ENCODE data around the gene DYRK1A.

DNA sequence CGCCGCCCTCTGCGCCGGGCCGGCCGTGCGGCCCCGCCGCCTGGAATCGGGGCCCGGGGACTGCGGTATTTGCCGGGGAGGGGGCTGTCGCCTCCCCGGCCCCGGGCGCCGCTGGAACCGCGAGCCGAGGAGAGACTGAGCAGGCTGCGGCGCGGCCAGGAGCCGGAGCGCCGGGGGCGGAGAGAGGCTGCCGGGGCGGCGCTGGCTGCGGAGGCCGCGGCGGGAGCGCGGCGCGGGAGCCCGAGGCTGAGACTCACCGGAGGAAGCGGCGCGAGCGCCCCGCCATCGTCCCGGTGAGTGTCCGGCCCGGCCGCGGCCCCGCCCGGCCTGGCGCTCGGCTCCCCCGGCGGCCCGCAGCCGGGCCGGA lies 746 bp downstream of the DYRK1A start:
- TF ChIP-seq, protein P1, sequence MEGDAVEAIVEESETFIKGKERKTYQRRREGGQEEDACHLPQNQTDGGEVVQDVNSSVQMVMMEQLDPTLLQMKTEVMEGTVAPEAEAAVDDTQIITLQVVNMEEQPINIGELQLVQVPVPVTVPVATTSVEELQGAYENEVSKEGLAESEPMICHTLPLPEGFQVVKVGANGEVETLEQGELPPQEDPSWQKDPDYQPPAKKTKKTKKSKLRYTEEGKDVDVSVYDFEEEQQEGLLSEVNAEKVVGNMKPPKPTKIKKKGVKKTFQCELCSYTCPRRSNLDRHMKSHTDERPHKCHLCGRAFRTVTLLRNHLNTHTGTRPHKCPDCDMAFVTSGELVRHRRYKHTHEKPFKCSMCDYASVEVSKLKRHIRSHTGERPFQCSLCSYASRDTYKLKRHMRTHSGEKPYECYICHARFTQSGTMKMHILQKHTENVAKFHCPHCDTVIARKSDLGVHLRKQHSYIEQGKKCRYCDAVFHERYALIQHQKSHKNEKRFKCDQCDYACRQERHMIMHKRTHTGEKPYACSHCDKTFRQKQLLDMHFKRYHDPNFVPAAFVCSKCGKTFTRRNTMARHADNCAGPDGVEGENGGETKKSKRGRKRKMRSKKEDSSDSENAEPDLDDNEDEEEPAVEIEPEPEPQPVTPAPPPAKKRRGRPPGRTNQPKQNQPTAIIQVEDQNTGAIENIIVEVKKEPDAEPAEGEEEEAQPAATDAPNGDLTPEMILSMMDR (conservative IDR thresholded peaks at IDR 0.05; ENCODE audit: low read length) = no peak
- no peak for TF ChIP-seq EZH2phosphoT487 (IDR thresholded peaks at IDR 0.05; ENCODE audit: borderline replicate concordance)
